Testis (tissue), 2 donors: ENCODE measurements around the gene NT5E.
"Not testable (repeated sequence)": the region's sequence is repeated elsewhere in the genome, so short reads cannot be mapped to it uniquely, and the experiment has no call there.

Source experiments
- CTCF ChIP-seq, 3 experiments: fragments of 450-650 bp in 2 of 3; fragments of 200-600 bp in 1 of 3; sonication (generic) in 1 of 3; IDR thresholded peaks; one replicate each; pipeline ENCODE4 v1.5.1; 2016 to 2019; ENCODE audit warnings: antibody characterized with exemption in 3 of 3, mild to moderate bottlenecking in 2 of 3, moderate library complexity in 1 of 3
- POLR2A ChIP-seq: fragments of 450-650 bp; IDR thresholded peaks from one replicate; pipeline ENCODE4 v1.6.1; 2017; ENCODE audit warnings: antibody characterized with exemption, mild to moderate bottlenecking, moderate library complexity

- TF ChIP-seq CTCF (IDR thresholded peaks at IDR 0.05); POLR2A: not testable (repeated sequence)
Measured at GRCh38 chr6:85524281-85524680, 74.4 kb downstream of the NT5E start.
